ENCODE results near the gene FSTL4. TPM values are rescaled to one million over a fixed set of nuclear protein-coding genes. Genes with fewer than 3 reads are reported as not detected.

FSTL4 gene
- total and polyA plus RNA-seq, 2 experiments from 2014 or later = 1.4 to 2.8 TPM

DNA sequence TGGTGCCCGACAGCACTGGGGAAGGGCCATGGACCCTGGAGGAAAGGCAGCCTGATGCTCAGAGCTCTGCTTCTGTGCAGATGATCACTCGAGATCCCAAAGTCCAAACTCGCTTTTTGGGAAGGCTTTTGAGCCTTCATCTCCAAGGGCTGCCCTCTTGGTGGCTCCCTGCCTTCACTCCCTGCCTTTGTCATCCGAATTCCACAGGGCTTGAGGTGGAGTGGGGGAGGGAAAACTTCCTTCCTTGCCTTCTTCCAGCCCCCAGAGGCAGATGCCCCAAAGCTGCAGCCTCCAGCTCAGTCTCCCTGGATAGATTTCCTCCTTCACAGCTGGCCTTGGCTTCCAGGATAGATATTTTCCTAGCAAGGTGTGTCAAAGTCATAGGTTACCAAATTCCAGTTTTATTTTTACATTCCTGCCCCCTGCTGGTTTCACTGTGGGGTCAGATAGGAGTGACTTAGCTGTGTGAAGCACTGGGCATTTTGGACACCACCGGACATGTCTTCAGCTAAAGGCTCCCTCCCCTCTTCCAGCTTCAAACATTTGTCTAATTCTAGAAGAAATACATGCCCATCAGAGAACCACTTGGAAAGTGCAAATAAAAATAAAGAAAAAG, 292.3 kb downstream of the FSTL4 start:
- Histone ChIP-seq H3K9me2 (ENCODE audit: insufficient read depth) (no peaks in the 10 kb centered on the region), H3K4me3 (0 out of 2 replicates have a peak overlapping the region, but pooled peaks have one; percentile 23), H2AFZ (0 out of 2 replicates have a peak overlapping the region, but pooled peaks have one; percentile 2), H3K4me2 (peak overlapping the region; percentile 45), H3K27ac (ENCODE audit: low read depth) (no peak overlapping the region), H3F3A (replicated peaks; ENCODE audit: low read depth) (no peaks in the 10 kb centered on the region), H3K4me1 (ENCODE audit: insufficient read depth) (peaks cover 6% of the 10 kb centered on the region), H3K36me3 (ENCODE audit: insufficient read depth) (no peaks in the 10 kb centered on the region), H3K27me3 (ENCODE audit: insufficient read depth) (no peaks in the 10 kb centered on the region), H4K20me1 (replicated peaks; ENCODE audit: insufficient read depth) (no peaks in the 10 kb centered on the region), H3K79me2 (replicated peaks; ENCODE audit: insufficient read depth) (no peaks in the 10 kb centered on the region)
- Mint-ChIP-seq H3K9me3 (no peaks in the 10 kb centered on the region), H3K36me3 (ENCODE audit: low read depth) (no peaks in the 10 kb centered on the region), H3K27me3 (ENCODE audit: insufficient read depth, low read depth, poor library complexity) (peaks cover 15% of the 10 kb centered on the region), H3K4me1 (peaks cover 15% of the 10 kb centered on the region), H3K27ac (no peak overlapping the region), H3K4me3 (no peak overlapping the region; the same call in 2 of the 3 replicates)
- DNase-seq (ENCODE audit: low spot score) (peak; percentile 42), ATAC-seq (peak; percentile 53)
- TF ChIP-seq CTCF (conservative IDR thresholded peaks at IDR 0.05; ENCODE audit: low read depth in 2 of 2) = peak in 1 of 2 experiments; percentile 26; a peak in 1 of 4 replicates
- TF ChIP-seq, protein P1, sequence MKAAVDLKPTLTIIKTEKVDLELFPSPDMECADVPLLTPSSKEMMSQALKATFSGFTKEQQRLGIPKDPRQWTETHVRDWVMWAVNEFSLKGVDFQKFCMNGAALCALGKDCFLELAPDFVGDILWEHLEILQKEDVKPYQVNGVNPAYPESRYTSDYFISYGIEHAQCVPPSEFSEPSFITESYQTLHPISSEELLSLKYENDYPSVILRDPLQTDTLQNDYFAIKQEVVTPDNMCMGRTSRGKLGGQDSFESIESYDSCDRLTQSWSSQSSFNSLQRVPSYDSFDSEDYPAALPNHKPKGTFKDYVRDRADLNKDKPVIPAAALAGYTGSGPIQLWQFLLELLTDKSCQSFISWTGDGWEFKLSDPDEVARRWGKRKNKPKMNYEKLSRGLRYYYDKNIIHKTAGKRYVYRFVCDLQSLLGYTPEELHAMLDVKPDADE (IDR thresholded peaks at IDR 0.05) = no peak
- TF ChIP-seq ZNF462 (CRISPR knock-in tag; IDR thresholded peaks at IDR 0.05) = 0 out of 2 replicates have a peak, but pooled peaks have one; percentile 33
- TF ChIP-seq, protein P2, sequence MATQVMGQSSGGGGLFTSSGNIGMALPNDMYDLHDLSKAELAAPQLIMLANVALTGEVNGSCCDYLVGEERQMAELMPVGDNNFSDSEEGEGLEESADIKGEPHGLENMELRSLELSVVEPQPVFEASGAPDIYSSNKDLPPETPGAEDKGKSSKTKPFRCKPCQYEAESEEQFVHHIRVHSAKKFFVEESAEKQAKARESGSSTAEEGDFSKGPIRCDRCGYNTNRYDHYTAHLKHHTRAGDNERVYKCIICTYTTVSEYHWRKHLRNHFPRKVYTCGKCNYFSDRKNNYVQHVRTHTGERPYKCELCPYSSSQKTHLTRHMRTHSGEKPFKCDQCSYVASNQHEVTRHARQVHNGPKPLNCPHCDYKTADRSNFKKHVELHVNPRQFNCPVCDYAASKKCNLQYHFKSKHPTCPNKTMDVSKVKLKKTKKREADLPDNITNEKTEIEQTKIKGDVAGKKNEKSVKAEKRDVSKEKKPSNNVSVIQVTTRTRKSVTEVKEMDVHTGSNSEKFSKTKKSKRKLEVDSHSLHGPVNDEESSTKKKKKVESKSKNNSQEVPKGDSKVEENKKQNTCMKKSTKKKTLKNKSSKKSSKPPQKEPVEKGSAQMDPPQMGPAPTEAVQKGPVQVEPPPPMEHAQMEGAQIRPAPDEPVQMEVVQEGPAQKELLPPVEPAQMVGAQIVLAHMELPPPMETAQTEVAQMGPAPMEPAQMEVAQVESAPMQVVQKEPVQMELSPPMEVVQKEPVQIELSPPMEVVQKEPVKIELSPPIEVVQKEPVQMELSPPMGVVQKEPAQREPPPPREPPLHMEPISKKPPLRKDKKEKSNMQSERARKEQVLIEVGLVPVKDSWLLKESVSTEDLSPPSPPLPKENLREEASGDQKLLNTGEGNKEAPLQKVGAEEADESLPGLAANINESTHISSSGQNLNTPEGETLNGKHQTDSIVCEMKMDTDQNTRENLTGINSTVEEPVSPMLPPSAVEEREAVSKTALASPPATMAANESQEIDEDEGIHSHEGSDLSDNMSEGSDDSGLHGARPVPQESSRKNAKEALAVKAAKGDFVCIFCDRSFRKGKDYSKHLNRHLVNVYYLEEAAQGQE (IDR thresholded peaks at IDR 0.05; ENCODE audit: unreplicated experiment) = no peak
